GM21381 (cell line): ENCODE results near the gene HOXB5.

Experiments
- ATAC-seq: cut with Tn5 transposase; IDR thresholded peaks from one replicate; pipeline ENCODE4 v1.9.1; 2021; ENCODE audit warnings: mild to moderate bottlenecking, moderate library complexity; ENCODE audit not compliant: unreplicated experiment

The HOXB5 gene

DNA sequence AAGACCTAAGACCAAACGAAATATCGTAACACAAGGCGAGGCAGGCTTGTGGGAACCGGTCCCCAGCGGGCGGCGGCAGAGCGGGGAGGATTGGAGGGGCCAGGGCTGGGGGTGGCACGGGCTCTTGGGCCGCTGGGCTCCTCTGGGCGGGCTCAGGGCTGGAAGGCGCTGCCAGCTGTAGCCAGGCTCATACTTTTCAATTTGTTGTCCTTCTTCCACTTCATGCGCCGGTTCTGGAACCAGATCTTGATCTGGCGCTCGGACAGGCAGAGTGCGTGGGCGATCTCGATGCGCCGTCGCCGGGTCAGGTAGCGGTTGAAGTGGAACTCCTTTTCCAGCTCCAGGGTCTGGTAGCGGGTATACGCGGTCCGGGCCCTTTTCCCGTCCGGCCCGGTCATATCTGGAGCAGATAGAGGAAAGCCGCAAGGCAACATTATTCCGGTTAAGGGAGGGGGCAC lies 1.5 kb downstream of the HOXB5 start:
- no peak for ATAC-seq

DNA sequence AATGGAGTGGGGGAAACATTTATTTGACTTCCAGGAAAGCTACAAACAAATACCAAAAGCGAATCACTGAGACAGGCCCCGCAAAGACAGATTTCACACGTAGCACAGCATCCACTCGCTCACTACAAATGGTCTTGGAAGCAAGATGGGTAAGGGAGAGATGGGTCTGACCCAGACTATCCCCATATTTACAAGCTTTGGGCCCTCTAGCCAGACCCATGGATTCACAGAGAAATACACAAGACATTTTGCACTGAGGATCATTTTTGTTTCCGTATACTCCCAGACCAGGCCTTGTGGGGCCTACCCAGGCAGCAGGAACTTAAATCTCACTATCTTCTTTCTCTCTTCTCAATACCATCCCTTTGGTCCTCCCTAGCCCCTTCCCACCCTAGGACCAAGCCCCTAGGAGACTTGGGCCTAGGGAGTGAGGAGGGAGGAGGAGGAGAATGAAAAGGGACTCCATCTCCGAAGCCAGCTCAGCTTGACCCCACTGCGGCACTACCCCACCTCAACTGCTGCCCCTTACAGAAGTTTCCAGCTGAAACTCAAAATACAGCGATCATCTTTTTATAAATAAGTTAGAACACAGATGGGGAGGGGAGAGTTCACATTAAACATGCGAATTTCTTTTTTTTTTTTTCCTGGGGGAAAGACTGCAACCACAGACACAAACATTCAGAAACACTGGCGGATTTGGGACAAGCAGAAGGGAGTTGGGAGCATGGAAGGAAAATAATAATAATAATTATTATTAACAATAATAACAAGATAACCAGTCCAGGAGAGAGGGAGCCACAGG lies 2.1 kb downstream of the HOXB5 start:
- ATAC-seq: no peak

DNA sequence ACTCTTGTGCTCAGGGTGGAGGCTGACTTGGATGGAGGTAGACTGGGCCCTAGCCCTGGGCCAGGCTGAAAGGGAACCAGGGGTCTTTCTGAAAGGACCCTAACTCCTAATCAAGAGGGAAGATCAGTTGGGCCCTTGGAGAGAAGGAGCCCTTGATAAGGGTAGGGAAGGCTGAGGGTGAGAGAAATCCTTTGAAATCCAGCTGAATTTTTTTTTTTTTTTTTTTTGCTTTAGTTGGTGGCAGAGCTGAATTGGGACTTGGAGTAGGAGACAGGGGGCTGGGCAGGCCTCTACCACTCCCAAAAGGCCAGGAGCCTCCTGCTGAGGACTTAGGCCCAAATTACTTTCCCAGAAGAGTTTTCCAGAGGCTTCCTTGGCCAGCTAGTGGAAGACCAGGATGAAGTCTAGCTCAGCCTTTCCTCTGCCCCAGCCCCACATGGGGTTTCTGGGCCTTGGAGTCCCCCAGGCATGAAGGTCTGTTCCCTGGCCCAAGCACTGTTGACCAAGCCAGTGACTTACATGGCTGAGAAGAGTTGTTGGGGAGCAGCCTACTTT lies 2.9 kb downstream of the HOXB5 start:
- ATAC-seq: no peak

DNA sequence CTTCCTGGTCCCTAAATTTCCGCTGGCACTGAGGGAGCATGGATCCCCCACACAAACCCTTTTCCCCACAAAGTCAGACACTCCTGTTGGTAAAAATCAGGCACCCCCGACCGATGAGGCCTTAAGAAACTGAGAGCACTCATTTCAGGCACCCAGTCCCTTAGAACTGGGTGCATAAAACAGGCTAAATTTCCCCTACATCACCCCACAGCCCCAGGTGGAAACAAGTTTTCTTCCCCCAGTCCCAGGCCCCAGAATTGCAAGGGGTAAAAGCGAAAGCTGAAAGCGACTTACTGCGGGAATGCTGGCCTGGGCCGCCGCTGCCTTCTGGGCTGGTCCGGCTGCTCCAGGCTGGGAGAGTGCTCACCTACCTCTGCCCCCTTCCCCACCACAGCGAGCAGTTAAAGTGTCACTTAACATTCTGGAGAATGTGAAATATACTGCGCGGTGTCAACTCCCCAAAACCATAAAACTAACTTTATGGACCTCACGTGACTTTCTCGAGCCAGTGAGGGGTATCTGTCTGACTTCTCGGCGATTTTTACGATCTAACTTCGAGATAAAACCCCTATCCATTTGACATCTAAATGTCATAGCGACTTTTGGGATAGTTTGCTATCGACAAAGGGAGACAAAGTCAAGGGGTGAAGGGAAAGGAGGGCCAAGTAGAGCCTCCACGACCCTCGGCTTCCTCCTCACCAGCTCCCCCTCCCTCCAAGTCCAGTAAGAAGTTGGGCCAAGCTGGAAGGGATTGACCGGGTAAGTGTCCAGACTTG lies 3.6 kb downstream of the HOXB5 start, which contains the start of gene HOXB3:
Gene HOXB3, minus strand, starts transcription at position 411 of the 776 bp plus-strand sequence. CDS start 37,767 bp downstream, outside the sequence.
- ATAC-seq: no peak

DNA sequence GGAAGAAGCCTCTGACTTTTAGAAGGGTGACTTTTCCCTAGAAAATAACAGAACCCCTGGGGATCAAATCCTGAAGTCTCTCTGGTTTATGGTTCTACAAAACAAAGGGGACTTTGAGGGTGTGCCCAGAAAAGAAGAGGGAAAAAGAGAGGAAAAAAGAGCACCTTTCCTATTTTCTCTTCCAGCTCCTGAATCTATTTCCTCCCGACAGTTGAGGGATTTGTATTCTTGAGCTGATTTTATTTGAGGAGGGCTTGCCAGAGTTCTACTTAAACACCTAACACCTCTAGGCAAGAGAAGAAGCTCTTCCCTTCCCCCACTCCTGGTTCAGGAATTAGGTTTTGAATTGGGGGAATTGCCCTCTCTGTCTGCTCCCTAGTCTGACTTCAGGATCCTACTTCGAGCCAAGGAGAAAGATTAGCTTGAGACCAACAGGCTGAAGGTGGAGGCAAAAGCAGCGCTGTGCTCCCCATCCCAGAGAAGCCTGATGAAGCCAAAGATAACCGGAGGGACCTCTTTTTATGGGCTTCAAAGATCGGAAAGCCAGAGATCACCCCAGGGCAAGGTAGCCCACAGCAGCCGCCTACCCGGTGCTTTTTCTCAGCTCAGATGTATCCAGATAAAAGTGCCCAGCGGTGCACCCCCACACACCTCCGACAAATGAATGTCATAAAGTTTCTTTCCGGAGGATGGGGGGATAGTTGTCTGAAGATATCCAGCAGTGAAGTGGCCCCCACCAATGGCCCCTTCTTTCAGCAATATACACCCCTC lies 4.3 kb downstream of the HOXB5 start:
- ATAC-seq: no peak

DNA sequence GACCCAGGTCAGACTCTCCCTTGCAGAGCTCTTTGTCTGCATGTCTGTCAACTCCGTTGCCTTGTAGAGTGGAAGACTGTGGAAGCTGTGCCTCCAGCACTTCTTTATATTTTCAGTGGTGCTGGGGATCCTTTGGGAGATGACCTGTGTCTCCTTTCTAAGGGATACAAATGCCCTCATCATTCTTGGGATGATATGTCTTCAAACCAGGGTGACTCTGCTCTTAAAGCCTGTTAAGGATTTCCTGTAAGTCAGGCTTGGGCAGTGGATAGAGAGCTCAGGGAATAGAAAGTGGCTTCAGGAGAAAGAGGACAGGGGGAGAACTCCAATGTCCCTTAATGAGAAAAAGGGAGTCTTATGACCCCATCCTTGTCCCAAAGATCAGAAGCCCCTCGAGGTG lies 5.1 kb downstream of the HOXB5 start:
- ATAC-seq: no peak

DNA sequence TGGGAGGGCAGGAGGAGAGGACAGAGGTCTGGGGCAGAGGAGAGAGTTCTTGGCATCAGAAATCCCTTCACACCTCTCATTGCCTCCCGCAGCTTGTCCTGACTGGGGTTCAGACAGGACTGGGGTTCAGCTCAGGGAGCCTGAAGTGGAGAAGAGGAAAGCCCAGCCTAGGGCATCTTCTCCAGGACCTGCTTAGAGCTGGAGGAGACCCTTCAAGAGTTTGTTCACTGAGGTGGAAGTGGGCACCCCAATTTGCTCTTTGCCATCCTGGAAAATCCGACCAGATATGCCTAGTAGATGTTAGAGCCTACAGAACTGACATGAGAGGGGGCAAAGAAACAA lies 5.5 kb downstream of the HOXB5 start:
- no peak for ATAC-seq

DNA sequence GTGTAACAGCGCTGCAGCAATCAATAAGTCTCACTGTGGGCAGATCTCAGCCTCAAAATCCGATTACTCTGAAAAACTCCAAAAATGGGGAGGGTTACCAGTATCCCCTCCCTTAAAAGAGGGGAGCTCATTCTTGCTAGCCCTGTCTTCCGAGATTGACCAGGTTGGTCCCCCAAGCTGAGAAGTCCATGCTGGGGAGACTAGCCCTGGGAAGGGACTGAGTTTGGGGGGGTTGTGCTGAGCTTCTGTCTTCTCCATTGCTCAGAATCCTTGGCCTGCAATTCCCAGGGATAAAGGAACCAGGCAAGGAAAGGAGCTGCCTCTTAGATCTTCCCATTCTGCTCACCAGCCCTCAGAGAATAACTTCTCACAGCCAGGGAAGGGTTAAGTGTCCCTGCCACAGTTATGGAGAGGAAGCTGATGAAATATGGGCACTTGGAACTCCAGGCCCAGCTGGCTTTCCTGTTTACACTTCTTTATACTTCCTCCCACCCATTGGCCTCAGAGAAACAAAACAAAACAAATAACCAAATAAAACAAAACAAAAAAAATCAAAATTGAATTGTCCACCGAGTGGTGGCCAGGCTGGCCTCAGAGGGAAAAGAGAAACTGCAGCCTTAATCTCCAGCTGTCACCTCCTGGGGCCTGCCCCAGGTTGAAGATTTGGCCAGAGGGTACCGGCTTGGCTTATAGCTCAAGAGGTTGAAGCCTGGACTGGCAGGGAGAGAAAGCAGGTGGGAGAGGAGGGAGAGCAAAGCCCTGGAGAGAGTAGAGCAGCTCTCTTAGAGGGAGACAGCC lies 6.1 kb downstream of the HOXB5 start:
- no peak for ATAC-seq

DNA sequence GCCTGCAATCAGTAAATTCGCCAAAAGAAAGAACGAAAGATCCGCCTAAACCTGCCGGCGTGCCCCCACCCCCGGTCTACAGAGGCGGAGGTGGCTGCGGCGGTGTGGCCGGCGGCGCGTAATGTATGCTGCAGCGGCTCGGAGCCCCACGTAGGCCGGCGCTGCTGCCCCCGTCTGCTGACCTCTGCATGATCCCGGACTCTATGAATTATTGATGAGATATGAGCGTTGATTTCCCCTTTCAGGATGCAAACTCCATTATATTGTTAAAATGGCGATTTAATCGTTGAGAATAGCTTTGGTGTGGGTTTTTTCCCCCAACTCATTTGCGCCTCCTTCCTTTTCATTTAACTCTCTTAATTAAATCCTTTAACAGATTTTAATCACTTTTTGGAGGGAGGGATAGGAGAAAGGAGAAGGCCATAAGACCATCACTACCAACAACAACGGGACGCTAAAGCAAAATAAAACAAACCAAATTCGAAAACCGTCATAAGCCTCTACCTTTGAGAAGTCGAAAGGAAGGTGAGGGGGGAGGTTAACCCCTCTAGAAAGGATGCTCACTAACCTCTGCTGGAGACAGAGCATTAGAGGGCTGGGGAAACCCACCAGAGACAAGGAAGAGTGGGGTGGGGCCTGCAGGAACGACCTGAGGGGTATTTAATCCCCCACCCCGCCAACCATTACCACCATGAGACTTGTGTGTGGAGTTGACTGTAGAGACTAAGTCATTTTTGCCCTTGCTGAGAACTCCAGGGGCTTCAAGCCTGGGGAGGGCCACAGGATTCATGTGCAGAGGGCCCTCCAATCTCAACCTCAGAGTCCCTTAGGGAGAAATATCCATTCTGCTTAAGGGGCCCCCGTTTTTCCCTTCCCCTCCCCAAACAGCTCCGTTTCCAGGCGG lies 7.0 kb downstream of the HOXB5 start:
- no peak for ATAC-seq

DNA sequence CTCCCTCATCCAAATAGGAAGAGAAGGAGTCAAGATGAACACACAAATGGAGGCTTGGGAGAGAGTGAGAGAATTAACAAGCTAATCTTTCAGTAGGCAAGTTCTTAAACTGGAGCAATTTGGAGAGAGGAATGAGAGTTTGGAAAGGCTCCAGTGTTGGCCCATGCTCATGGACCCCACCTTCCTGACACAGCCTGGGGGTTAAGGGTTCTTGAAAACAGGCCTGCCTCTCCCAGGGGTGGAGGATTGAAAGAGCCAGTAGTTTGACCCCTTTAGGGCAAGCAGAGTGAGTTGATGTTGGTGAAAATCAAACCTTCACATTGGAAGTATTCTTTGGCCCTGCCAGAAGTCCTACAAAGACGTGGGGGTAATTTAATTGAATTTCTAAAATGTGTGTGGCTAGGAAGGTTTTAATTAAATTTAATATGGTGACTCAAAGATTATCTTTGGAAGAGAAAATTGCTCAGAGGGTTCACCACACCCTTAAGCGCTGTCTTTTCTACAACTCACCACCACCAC lies 9.3 kb downstream of the HOXB5 start:
- no peak for ATAC-seq

DNA sequence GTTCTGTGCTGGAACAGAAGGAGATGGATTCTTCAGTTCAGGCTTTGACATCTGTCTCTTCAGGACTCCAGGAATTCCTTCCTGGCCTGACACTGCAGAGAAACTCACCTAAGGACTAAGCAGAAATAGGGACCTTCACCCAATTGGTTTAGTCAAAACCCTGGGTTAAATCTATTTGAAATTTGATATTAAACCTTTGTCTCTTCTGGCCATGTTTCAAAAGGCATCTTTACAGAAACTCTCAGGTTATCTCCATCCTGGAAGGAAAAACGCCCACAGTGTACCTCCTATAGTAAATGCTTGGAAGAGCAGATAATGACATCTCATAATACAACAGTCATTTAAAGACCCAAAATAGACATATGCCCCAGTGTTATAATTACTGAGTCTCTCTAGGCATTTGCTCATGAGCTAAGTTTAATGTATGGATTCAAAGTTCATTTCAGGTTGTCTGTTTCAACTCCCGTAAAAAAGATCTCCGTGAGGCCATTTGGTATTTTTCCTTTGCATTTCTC lies 9.8 kb downstream of the HOXB5 start:
- no peak for ATAC-seq

DNA sequence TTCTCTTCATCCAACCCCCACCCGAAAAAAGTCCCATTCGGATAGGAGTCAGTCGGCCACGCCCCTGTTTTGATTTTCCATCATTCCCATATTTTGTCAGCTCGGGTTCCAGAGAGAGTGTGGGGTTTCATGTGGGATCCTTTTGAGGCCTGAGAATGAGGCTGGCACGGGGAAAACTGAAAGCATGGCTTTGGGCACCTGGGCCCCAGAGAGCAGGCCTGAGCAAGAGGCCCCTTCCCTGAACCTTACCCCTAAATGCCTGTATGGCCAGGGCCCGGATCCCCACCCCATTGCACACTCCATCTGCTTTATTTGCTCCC lies 10.9 kb downstream of the HOXB5 start:
- ATAC-seq: no peak

DNA sequence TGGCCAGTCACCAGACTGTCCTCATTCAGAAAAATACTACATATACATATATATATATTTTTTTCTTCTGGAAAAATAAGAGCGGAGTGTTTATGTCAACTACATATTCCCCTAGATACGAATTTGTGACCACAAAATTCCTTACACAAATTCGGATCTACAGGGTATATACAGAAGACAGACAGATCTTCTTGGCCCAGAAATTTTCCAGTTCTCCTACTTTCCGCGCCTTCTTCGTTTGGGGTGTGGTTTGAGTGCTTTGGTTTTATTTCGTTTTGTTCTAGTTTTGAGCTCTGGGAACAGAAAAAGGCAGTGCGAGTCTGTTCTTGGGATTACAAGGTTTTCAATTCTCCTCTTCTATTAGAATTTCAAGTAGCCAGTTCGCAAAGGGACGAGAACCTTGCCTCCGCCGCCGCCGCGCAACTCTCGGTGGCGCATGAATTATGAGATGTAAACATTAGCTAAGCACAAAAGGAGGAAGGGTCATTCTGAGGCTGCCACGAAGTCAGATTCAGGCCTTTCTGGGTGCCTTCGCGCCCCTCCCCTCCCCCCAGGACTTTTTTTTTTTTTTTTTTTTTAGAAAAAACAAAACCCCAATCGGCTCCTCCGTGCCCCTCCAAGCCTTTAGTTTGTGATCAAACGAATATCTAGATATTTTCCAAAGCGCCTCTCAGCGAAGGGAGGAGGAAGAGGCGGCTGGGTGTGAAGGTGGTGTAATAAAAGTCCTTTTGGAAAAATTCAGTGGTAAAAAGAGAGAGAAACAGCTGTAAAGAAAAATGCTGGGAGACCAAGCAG lies 13.6 kb downstream of the HOXB5 start:
- no peak for ATAC-seq

DNA sequence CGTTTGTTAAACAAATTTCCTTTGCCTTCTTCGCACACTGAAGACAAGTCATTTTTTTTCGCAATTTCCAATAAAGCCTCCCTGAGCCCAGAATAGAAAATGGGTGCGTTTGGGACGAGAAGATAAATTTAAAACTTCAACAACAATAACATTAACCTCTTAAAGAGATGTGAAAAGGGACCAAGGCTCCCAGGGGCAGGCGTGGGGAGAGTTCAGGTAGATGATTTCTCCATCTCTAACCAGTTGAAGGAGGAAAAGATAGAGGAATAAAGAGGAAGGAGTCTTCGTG lies 14.2 kb downstream of the HOXB5 start:
- ATAC-seq: no peak

DNA sequence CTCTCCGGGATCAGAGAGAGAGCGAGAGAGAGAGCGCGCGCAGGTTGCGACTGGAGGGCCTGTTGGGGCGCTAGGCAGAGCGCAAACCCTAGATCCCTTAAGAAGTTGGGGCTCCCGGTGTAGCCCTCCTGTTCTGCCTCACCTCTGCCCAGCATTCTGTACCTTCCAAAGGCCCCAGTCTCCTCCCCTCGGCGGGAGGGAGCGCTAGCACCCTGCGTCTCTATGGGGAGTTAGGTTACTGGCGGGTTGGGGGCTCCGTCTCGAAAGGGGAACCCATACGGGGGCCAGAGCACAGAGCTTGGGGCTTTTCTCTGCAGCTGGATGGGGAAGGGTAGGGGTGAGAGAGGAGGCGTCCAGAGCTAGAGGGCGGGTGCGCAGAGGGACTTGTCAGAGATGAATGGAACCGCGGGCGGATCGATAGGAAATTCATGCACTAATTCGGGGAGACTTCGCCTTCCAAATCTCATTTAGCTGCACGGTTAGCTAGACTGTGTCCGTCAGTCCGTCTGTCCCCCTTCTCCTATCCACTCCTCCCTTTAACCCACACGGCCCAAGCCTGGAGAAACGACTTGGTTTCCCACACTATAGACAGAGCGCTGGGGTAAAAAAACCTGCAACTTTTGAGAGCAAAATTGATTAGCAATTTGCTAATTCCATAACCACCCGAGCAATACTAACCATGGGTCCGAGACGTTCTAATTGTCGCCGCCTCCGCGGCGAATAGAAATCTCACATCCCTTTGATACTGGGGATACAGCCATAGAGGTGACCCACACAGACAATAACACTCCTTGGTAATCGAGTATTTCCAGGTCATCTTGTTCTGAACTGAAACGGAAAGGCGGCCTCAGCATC lies 14.7 kb downstream of the HOXB5 start:
- ATAC-seq: peak; percentile 30

DNA sequence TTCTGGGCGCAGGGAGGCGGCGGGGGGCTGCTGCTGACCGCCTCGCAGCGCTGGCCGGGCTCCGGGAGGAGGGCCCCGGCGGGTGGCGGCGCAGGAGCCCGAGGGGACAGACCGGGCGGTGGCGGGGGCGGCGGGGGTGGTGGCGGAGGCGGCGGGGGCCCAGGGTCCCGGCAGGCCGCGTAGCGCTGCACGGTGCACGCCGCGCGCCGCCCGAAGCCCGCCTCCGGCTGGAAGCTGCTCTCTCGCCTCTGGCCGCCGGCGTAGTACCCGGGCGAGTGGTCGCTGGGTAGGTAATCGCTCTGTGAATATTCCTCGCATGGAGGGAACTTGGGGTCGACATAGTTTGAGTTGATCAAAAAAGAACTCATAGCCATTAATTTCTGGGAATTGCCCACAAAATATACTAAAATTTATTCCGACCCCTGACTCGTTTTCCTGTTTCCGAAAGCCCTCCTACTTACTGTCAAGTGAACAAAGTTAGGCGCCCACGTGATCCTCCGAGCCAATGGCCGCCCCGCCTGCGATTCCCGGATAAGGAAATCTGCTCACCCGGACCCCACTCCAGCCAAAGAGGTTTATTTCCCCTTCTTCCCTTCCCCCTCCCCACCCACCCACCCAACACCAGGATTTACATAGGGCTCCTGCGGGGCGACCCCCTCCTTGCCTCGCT lies 15.5 kb downstream of the HOXB5 start, which contains the start of gene HOXB4:
Gene HOXB4, minus strand, starts transcription at position 405 of the 670 bp plus-strand sequence. Its CDS starts 31 bp downstream, at position 374.
- peak; percentile 57 for ATAC-seq
